Transverse colon (tissue), 4 donors: ENCODE measurements around the gene AP1M1.

Experiments
- EP300 ChIP-seq: sonication (generic); formaldehyde crosslinking; IDR thresholded peaks from one replicate; pipeline ENCODE4 v1.6.1; 2017; ENCODE audit warnings: antibody characterized with exemption, low read depth
- POLR2A ChIP-seq: fragments of 450-650 bp; IDR thresholded peaks from one replicate; pipeline ENCODE4 v1.6.1; 2016; ENCODE audit warnings: antibody characterized with exemption, mild to moderate bottlenecking, moderate library complexity
- POLR2AphosphoS5 ChIP-seq, 3 donors: sonication (generic); formaldehyde crosslinking; IDR thresholded peaks; one replicate each; pipeline ENCODE4 v1.6.1; 2016; ENCODE audit warnings: antibody characterized with exemption in 3 of 3
- TF ChIP-seq, protein P1 (sequence below), 5 experiments: fragments of 200-600 bp in 3 of 5; fragments of 450-650 bp in 2 of 5; sonication (generic) in 3 of 5; IDR thresholded peaks; 1 replicate in 2 of 5; 2 replicates in 3 of 5; pipeline ENCODE4 v1.5.1; 2016 to 2017; ENCODE audit warnings: antibody characterized with exemption in 5 of 5, inconsistent platforms in 3 of 5, mild to moderate bottlenecking in 2 of 5, moderate library complexity in 1 of 5

DNA sequence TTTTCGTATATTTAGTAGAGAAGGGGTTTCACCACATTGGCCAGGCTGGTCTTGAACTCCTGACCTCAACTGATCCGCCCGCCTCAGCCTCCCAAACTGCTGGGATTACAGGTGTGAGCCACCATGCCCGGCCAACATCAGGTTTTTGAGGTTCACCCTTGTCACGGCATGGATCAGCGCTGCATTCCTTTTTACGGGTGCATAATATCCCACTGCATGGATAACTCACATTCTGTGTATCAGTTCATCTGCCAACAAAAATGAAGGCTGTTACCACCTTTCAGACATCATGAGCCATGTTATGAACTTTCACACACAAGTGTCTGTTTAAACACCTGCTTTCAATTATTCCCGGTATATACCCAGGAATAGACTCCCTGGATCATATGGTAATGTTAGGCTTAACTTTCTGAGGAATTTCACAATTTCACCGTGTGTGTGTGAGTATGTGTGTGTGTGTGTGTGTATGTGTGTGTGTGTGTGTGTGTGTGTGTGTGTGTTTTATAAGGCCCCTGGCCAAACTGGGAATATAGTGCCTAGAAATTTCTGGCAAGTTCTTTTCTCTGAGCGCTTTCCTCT is 52.2 kb downstream of the AP1M1 start:
- TF ChIP-seq POLR2A (no peak), POLR2AphosphoS5 (IDR thresholded peaks at IDR 0.05) (no peak), EP300 (no peak)
- TF ChIP-seq, protein P1, sequence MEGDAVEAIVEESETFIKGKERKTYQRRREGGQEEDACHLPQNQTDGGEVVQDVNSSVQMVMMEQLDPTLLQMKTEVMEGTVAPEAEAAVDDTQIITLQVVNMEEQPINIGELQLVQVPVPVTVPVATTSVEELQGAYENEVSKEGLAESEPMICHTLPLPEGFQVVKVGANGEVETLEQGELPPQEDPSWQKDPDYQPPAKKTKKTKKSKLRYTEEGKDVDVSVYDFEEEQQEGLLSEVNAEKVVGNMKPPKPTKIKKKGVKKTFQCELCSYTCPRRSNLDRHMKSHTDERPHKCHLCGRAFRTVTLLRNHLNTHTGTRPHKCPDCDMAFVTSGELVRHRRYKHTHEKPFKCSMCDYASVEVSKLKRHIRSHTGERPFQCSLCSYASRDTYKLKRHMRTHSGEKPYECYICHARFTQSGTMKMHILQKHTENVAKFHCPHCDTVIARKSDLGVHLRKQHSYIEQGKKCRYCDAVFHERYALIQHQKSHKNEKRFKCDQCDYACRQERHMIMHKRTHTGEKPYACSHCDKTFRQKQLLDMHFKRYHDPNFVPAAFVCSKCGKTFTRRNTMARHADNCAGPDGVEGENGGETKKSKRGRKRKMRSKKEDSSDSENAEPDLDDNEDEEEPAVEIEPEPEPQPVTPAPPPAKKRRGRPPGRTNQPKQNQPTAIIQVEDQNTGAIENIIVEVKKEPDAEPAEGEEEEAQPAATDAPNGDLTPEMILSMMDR (IDR thresholded peaks at IDR 0.05), result no peak
